Activated CD8-positive, alpha-beta memory T cell treated with anti-CD3 and anti-CD28 coated beads, Interleukin-2, amount 50 U/mL, for 4 hours (primary cell): Measurements from ENCODE around the gene NATD1.

ENCODE experiments used
- DNase-seq: peaks from one replicate; pipeline ENCODE4 v3.0.0-alpha.2; 2020

NATD1 gene

GRCh38 chr17:21275047-21275578 lies 21.9 kb upstream of the NATD1 start:
- DNase-seq = no peak

GRCh38 chr17:21272881-21273792 lies 19.9 kb upstream of the NATD1 start:
- no peak for DNase-seq

- no peak for DNase-seq
These were observed 19.0 kb upstream of the NATD1 start for GRCh38 chr17:21272250-21272649.

- DNase-seq = no peak
These were observed 18.4 kb upstream of the NATD1 start for GRCh38 chr17:21271454-21272183.

GRCh38 chr17:21269394-21269793 lies 16.2 kb upstream of the NATD1 start:
- no peak for DNase-seq

- DNase-seq = no peak
These were observed 15.5 kb upstream of the NATD1 start for GRCh38 chr17:21268596-21269188.

GRCh38 chr17:21263376-21263775 lies 10.2 kb upstream of the NATD1 start:
- DNase-seq = no peak

- no peak for DNase-seq
These were observed 9.2 kb upstream of the NATD1 start for GRCh38 chr17:21262259-21262993.

- DNase-seq = no peak
These were observed 5.4 kb upstream of the NATD1 start for GRCh38 chr17:21258593-21258992.

GRCh38 chr17:21253646-21254441 lies 634 bp upstream of the NATD1 start:
- DNase-seq = no peak

GRCh38 chr17:21252289-21252795 lies 868 bp downstream of the NATD1 start:
- DNase-seq = no peak

GRCh38 chr17:21251337-21252010 lies 1.7 kb downstream of the NATD1 start:
- DNase-seq = no peak

GRCh38 chr17:21250854-21251253 lies 2.4 kb downstream of the NATD1 start:
- no peak for DNase-seq

GRCh38 chr17:21249920-21250703 lies 3.1 kb downstream of the NATD1 start:
- no peak for DNase-seq

GRCh38 chr17:21249086-21249795 lies 4.0 kb downstream of the NATD1 start:
- DNase-seq = no peak

GRCh38 chr17:21248500-21248899 lies 4.7 kb downstream of the NATD1 start:
- no peak for DNase-seq

- no peak for DNase-seq
These were observed 5.5 kb downstream of the NATD1 start for GRCh38 chr17:21247552-21248258.

- no peak for DNase-seq
These were observed 6.5 kb downstream of the NATD1 start for GRCh38 chr17:21246698-21247097.

GRCh38 chr17:21245639-21246084 lies 7.5 kb downstream of the NATD1 start:
- no peak for DNase-seq
